ENCODE measurements around the gene PHLDB2.

The PHLDB2 gene

GRCh38 chr3:111884411-111885018, 25.4 kb downstream of the PHLDB2 start:
- no peak for DNase-seq

- no peak for DNase-seq
Measured at GRCh38 chr3:111885578-111885977, 26.5 kb downstream of the PHLDB2 start.

GRCh38 chr3:111890051-111890580, 31.1 kb downstream of the PHLDB2 start:
- DNase-seq, result no peak

GRCh38 chr3:111892070-111892469, 33.0 kb downstream of the PHLDB2 start:
- DNase-seq, result no peak

GRCh38 chr3:111895071-111895470, 36.0 kb downstream of the PHLDB2 start:
- DNase-seq, result no peak

GRCh38 chr3:111899966-111900365, 40.9 kb downstream of the PHLDB2 start:
- DNase-seq, result no peak

- DNase-seq, result no peak
Measured at GRCh38 chr3:111901637-111902036, 42.6 kb downstream of the PHLDB2 start.

- no peak for DNase-seq
Measured at GRCh38 chr3:111902534-111902933, 43.5 kb downstream of the PHLDB2 start.

- DNase-seq, result no peak
Measured at GRCh38 chr3:111903067-111903511, 44.0 kb downstream of the PHLDB2 start.

- no peak for DNase-seq
Measured at GRCh38 chr3:111904376-111905241, 45.5 kb downstream of the PHLDB2 start.

GRCh38 chr3:111906656-111907055, 47.6 kb downstream of the PHLDB2 start:
- DNase-seq, result no peak

GRCh38 chr3:111907151-111907550, 48.1 kb downstream of the PHLDB2 start:
- DNase-seq, result no peak

GRCh38 chr3:111910806-111911205, 51.7 kb downstream of the PHLDB2 start:
- no peak for DNase-seq

- DNase-seq, result no peak
Measured at GRCh38 chr3:111911446-111911845, 52.4 kb downstream of the PHLDB2 start.

- no peak for DNase-seq
Measured at GRCh38 chr3:111913163-111913763, 54.2 kb downstream of the PHLDB2 start.

- no peak for DNase-seq
Measured at GRCh38 chr3:111915905-111916304, 56.8 kb downstream of the PHLDB2 start.

GRCh38 chr3:111917300-111917699, 58.2 kb downstream of the PHLDB2 start:
- DNase-seq, result no peak

GRCh38 chr3:111919370-111920065, 60.5 kb downstream of the PHLDB2 start:
- no peak for DNase-seq

GRCh38 chr3:111921181-111921580, 62.1 kb downstream of the PHLDB2 start:
- no peak for DNase-seq

GRCh38 chr3:111923095-111923771, 64.2 kb downstream of the PHLDB2 start:
- no peak for DNase-seq

- DNase-seq, result no peak
Measured at GRCh38 chr3:111923806-111924205, 64.7 kb downstream of the PHLDB2 start.

GRCh38 chr3:111924283-111924682, 65.2 kb downstream of the PHLDB2 start:
- DNase-seq, result no peak

Measured in stimulated activated naive CD4-positive, alpha-beta T cell treated with Interleukin-2 at 50 U/mL for 16 hours (primary cell).